Neural crest cell (in vitro differentiated cells): ENCODE results near the gene C7orf33. TPM values are rescaled to one million over a fixed set of nuclear protein-coding genes. Genes with fewer than 3 reads are reported as not detected.

Source experiments
- total RNA-seq: library from RNA; stranded (reverse); gene quantifications from 2 replicates; pipeline ENCODE4 v1.2.1, GENCODE V29; 2021

The C7orf33 gene
- total RNA-seq, 1 donor from 2014 or later, result not detected

Other genes with a start within 250 kb of the C7orf33 start
- gene CUL1, start 108.1 kb downstream of the C7orf33 start, total RNA-seq, result 70.0 and 72.8 TPM in 2 replicates